ENCODE results near the gene EML1. TPM values are rescaled to one million over a fixed set of nuclear protein-coding genes. Genes with fewer than 3 reads are reported as not detected.

Gene EML1
- total RNA-seq, 1 donor from 2014 or later, result 5.1 TPM

GRCh38 chr14:99803106-99803775 lies 10.0 kb downstream of the EML1 start:
- DNase-seq (ENCODE audit: low spot score) (no peak), ATAC-seq (no peak)

- DNase-seq (ENCODE audit: low spot score) (no peak), ATAC-seq (no peak)
Observed at GRCh38 chr14:99803803-99804202, 10.6 kb downstream of the EML1 start.

- ATAC-seq (no peak), DNase-seq (ENCODE audit: low spot score) (no peak)
Observed at GRCh38 chr14:99805757-99806439, 12.7 kb downstream of the EML1 start.

- ATAC-seq, result no peak
- DNase-seq (ENCODE audit: low spot score), result no peak
Observed at GRCh38 chr14:99806836-99807235, 13.6 kb downstream of the EML1 start.

- no peak for ATAC-seq
- no peak for DNase-seq (ENCODE audit: low spot score)
Observed at GRCh38 chr14:99807413-99808153, 14.4 kb downstream of the EML1 start.

GRCh38 chr14:99808154-99808505 lies 14.9 kb downstream of the EML1 start:
- no peak for ATAC-seq
- no peak for DNase-seq (ENCODE audit: low spot score)

- ATAC-seq, result no peak
- DNase-seq (ENCODE audit: low spot score), result no peak
Observed at GRCh38 chr14:99808515-99808914, 15.3 kb downstream of the EML1 start.

- no peak for DNase-seq (ENCODE audit: low spot score)
- ATAC-seq, result no peak
Observed at GRCh38 chr14:99809360-99809759, 16.1 kb downstream of the EML1 start.

- ATAC-seq, result no peak
- no peak for DNase-seq (ENCODE audit: low spot score)
Observed at GRCh38 chr14:99809859-99810558, 16.8 kb downstream of the EML1 start.

GRCh38 chr14:99810559-99810874 lies 17.3 kb downstream of the EML1 start:
- ATAC-seq, result no peak
- DNase-seq (ENCODE audit: low spot score), result no peak

- ATAC-seq, result no peak
- no peak for DNase-seq (ENCODE audit: low spot score)
Observed at GRCh38 chr14:99812096-99812750, 19.0 kb downstream of the EML1 start.

- ATAC-seq (no peak), DNase-seq (ENCODE audit: low spot score) (no peak)
Observed at GRCh38 chr14:99812892-99813291, 19.7 kb downstream of the EML1 start.

- DNase-seq (ENCODE audit: low spot score), result no peak
- ATAC-seq, result no peak
Observed at GRCh38 chr14:99815696-99816095, 22.5 kb downstream of the EML1 start.

- ATAC-seq (no peak), DNase-seq (ENCODE audit: low spot score) (no peak)
Observed at GRCh38 chr14:99816217-99816616, 23.0 kb downstream of the EML1 start.

- no peak for DNase-seq (ENCODE audit: low spot score)
- ATAC-seq, result no peak
Observed at GRCh38 chr14:99816642-99817041, 23.4 kb downstream of the EML1 start.

GRCh38 chr14:99817331-99817730 lies 24.1 kb downstream of the EML1 start:
- DNase-seq (ENCODE audit: low spot score) (no peak), ATAC-seq (no peak)

- DNase-seq (ENCODE audit: low spot score) (no peak), ATAC-seq (no peak)
Observed at GRCh38 chr14:99818503-99819036, 25.4 kb downstream of the EML1 start.

GRCh38 chr14:99819514-99819913 lies 26.3 kb downstream of the EML1 start:
- ATAC-seq (no peak), DNase-seq (ENCODE audit: low spot score) (no peak)

GRCh38 chr14:99820702-99821331 lies 27.6 kb downstream of the EML1 start:
- no peak for DNase-seq (ENCODE audit: low spot score)
- no peak for ATAC-seq

All from left lobe of liver (tissue), 2 donors.